ENCODE data around the gene FAM50B.

The FAM50B gene, protein sequence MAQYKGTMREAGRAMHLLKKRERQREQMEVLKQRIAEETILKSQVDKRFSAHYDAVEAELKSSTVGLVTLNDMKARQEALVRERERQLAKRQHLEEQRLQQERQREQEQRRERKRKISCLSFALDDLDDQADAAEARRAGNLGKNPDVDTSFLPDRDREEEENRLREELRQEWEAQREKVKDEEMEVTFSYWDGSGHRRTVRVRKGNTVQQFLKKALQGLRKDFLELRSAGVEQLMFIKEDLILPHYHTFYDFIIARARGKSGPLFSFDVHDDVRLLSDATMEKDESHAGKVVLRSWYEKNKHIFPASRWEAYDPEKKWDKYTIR

DNA sequence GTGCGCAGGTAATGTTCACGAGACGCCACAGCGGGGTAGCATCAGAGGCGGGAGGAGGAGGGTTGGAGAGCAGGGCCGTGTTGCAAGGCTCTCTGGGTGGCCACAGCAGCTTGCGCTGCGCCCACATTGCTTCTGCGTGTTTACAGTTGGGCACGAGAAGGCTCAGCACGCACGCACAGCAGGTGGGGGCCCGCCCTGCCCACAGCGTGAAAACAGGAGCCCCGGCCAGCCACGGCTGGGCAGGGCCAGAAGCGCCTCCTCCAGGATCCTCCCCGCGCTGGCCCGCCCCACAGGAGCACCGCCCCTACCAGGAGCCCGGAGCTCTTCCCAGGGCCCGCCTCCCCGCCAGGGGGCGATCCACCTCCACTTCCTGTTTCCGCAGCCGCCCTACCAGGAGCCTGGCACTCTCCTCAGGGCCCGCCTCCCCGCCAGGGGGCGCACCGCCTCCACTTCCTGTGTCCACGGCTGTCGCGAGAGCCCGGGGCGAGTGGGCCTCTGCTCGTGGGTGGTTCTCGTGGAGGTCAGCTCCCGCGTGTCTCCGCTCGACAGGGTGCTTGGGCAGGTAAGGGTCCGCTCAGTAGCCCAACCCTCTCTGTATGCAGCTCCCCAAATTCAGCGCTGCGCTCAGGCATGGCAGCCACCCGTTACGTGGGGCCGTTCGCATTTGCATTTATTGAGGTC, at the start of gene FAM50B:
TSS of gene FAM50B (plus strand) at position 449 of the 681 bp plus-strand sequence. CDS start 439 bp downstream, outside the sequence.
- H3K4me3 ChIP-seq (ENCODE audit: low read depth, low read length): peak within 1 kb of the TSS; percentile 60
- TF ChIP-seq, protein P1, sequence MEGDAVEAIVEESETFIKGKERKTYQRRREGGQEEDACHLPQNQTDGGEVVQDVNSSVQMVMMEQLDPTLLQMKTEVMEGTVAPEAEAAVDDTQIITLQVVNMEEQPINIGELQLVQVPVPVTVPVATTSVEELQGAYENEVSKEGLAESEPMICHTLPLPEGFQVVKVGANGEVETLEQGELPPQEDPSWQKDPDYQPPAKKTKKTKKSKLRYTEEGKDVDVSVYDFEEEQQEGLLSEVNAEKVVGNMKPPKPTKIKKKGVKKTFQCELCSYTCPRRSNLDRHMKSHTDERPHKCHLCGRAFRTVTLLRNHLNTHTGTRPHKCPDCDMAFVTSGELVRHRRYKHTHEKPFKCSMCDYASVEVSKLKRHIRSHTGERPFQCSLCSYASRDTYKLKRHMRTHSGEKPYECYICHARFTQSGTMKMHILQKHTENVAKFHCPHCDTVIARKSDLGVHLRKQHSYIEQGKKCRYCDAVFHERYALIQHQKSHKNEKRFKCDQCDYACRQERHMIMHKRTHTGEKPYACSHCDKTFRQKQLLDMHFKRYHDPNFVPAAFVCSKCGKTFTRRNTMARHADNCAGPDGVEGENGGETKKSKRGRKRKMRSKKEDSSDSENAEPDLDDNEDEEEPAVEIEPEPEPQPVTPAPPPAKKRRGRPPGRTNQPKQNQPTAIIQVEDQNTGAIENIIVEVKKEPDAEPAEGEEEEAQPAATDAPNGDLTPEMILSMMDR (IDR thresholded peaks at IDR 0.05; ENCODE audit: insufficient read depth, low read depth, low read length, missing control alignments): peak; percentile 78
- peak; percentile 89 for DNase-seq (ENCODE audit: low read depth)

DNA sequence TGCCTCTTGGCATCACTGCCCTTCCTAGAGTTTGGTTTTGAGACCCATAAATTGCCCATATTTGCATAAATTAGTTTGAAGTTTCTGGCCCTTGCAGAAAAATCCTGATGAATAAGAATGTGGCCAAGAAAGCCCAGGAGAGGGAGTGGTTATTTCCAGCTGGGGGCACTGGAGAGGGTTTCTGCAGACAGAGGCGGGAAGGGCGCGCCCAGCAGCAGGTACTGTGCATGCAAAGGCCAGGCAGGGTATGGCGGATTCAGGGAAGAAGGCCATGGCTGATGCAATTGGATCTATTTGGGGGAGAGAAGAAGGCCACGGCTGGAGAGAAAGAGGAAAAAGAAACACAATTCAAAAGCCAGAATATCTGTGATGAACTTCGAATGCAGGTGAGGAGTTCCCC, 49.5 kb upstream of the FAM50B start:
- DNase-seq (ENCODE audit: low read depth): no peak
- H3K4me3 ChIP-seq (ENCODE audit: low read depth, low read length): no peak overlapping the region
- TF ChIP-seq, protein P1 (IDR thresholded peaks at IDR 0.05; ENCODE audit: insufficient read depth, low read depth, low read length, missing control alignments): no peak

DNA sequence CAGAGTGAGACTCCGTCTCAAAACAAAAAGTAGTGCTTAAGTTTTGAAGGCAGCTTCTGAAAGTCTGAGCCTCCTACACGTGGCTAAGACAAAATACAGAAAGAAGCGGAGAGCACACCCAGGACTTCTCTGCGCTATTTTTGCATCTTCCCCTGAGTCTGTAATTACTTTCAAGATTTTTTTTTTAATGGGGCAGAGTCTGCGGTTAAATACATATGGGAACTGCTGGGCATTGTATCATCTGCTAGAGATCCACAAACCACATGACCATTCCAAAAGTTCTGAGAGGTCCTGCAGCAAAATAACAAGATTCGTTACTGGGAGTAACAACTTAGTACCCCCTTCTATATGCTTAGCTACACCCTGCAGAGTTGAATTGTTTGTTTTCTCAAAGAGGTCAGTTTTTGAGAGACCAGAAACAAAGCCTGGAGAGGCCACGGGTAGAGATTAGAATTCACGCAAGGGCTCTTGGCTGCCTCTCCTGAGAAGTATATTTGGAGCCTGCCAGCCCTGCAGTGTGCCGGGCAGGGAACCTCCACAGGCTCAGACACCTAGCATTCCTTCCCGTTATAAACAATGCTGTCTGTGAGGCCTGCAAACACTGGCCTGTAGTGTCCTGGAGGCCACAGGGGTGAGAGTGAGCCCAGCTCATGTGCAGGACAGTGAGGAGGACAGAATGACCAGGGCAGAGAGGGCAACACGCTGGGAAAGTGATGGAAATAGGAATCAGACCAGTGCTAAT, 48.2 kb upstream of the FAM50B start:
- DNase-seq (ENCODE audit: low read depth): peak; percentile 20
- TF ChIP-seq, protein P1 (IDR thresholded peaks at IDR 0.05; ENCODE audit: insufficient read depth, low read depth, low read length, missing control alignments): no peak
- H3K4me3 ChIP-seq (ENCODE audit: low read depth, low read length): no peak overlapping the region

DNA sequence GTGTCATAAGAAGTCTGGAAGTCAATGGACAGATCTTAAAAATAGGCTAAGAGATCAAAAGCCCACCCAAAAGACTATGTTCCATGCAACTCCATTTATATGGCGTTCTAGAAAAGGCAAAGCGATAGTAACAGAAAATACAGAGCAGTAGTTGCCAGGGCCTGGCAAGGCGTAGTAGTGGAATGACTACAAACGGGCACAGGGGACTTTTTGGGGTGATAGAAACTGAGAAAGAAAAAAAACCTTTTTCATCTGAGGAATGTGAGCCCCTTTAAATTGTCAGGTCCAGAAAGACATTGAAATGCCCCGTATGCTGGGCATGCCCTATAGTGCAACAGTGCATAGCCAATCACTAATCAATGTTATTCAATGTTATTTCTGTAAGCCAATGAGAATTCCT, 47.2 kb upstream of the FAM50B start:
- TF ChIP-seq, protein P1 (IDR thresholded peaks at IDR 0.05; ENCODE audit: insufficient read depth, low read depth, low read length, missing control alignments): no peak
- H3K4me3 ChIP-seq (ENCODE audit: low read depth, low read length): no peak overlapping the region
- peak; percentile 72 for DNase-seq (ENCODE audit: low read depth)

DNA sequence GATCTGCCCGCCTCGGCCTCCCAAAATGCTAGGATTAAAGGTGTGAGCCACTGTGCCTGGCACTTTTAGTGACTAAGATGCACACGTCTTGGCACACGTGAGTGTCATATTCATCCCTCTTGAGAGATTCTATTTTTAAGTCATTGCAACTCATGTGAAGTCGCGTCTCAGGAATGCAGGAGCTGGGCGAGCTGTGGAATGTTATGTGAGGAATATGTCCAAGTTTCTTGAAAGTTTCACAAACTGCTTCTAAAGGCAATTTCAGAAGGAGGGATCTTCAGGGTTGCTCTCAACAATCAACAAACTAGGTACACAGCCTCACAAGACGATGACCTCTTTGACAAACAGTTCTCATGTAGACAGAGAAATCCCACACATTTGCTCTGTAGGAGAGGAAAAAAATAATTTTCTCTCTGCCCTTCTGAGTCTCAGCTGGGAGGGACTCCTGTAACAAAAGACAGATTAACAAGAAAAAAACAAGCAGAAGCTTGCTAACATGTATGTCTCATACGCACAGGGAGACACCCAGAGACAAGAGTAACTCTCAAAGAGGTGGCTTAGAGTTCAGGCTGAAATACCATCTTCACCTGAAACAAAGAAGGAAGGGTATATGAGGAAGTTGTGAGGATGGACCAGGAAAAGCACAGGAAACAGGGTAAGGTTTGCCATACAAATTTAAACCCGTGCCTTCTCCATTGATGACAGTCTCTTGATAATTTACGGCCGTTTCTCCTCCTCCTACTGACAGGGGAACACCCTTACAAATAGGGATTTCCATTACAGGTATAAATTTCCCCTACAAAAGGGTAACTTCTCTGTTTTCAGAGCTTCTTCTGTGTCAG, 45.3 kb upstream of the FAM50B start:
- DNase-seq (ENCODE audit: low read depth): peak; percentile 52
- H3K4me3 ChIP-seq (ENCODE audit: low read depth, low read length): no peak overlapping the region
- TF ChIP-seq, protein P1 (IDR thresholded peaks at IDR 0.05; ENCODE audit: insufficient read depth, low read depth, low read length, missing control alignments): no peak

DNA sequence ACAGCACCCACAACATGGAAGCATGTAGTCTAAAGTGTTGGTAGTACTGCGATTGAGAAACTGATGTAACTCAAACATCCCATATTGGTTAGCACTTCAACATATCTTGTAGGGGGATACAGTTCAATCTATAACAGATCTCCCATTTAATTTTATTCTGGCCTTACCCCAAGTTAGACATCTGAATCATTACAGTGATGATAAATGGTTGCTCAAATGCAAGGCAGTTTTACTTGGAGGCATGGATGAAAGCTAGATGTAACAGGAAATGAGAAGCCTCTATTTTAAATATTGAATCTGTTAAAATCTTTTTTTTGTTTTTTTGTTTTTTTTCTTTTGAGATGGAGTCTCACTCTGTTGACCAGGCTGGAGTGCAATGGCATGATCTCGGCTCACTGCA, 44.2 kb upstream of the FAM50B start:
- DNase-seq (ENCODE audit: low read depth): no peak
- H3K4me3 ChIP-seq (ENCODE audit: low read depth, low read length): no peak overlapping the region
- TF ChIP-seq, protein P1 (IDR thresholded peaks at IDR 0.05; ENCODE audit: insufficient read depth, low read depth, low read length, missing control alignments): no peak
